Measurements from ENCODE around the gene C1orf159. TPM values are rescaled to one million over a fixed set of nuclear protein-coding genes. Genes with fewer than 3 reads are reported as not detected.

Gene C1orf159
- total RNA-seq = 12.2 TPM

GRCh38 chr1:1115786-1116700 is at the start of gene C1orf159:
Gene C1orf159, minus strand, starts transcription at chr1:1116089. Its CDS starts 24,546 bp downstream, at chr1:1091543.

GRCh38 chr1:1073743-1074587 is 41.9 kb downstream of the C1orf159 start, which contains the start of gene RNF223:
Gene RNF223, minus strand, starts transcription at chr1:1074306. Its CDS starts 1,740 bp downstream, at chr1:1072566.

Other genes with a start within 250 kb of the C1orf159 start
- 136 TPM for gene SAMD11, start 192.2 kb downstream of the C1orf159 start, total RNA-seq
- 44.2 TPM for gene NOC2L, start 156.8 kb downstream of the C1orf159 start, total RNA-seq
- 9.6 TPM for gene KLHL17, start 155.5 kb downstream of the C1orf159 start, total RNA-seq
- 0.23 TPM for gene PLEKHN1, start 149.6 kb downstream of the C1orf159 start, total RNA-seq
- 5.4 TPM for gene PERM1, start 134.0 kb downstream of the C1orf159 start, total RNA-seq
- gene HES4, start 116.0 kb downstream of the C1orf159 start, total RNA-seq = 46.8 TPM
- gene ISG15, start 102.6 kb downstream of the C1orf159 start, total RNA-seq = 26.9 TPM
- 246 TPM for gene AGRN, start 96.0 kb downstream of the C1orf159 start, total RNA-seq
- 3.7 TPM for gene RNF223, start 41.8 kb downstream of the C1orf159 start, total RNA-seq
- 0.76 TPM for gene TTLL10, start 57.8 kb upstream of the C1orf159 start, total RNA-seq
- 1.2 TPM for gene TNFRSF18, start 90.5 kb upstream of the C1orf159 start, total RNA-seq
- gene TNFRSF4, start 98.1 kb upstream of the C1orf159 start, total RNA-seq = 3.3 TPM
- gene SDF4, start 115.9 kb upstream of the C1orf159 start, total RNA-seq = 94.4 TPM
- 16.0 TPM for gene B3GALT6, start 116.1 kb upstream of the C1orf159 start, total RNA-seq
- 5.3 TPM for gene C1QTNF12, start 130.6 kb upstream of the C1orf159 start, total RNA-seq
- 49.3 TPM for gene UBE2J2, start 157.8 kb upstream of the C1orf159 start, total RNA-seq
- gene SCNN1D, start 164.3 kb upstream of the C1orf159 start, total RNA-seq = 7.1 TPM
- 33.9 TPM for gene ACAP3, start 191.8 kb upstream of the C1orf159 start, total RNA-seq
- gene PUSL1, start 192.5 kb upstream of the C1orf159 start, total RNA-seq = 20.3 TPM
- 106 TPM for gene INTS11, start 208.6 kb upstream of the C1orf159 start, total RNA-seq
- gene CPTP, start 208.7 kb upstream of the C1orf159 start, total RNA-seq = 15.9 TPM
- 1.1 TPM for gene TAS1R3, start 215.2 kb upstream of the C1orf159 start, total RNA-seq
- gene DVL1, start 233.3 kb upstream of the C1orf159 start, total RNA-seq = 51.4 TPM
- 142 TPM for gene MXRA8, start 242.5 kb upstream of the C1orf159 start, total RNA-seq